ENCODE data around the gene ANKRD2.

GRCh38 chr10:97607095-97607636, 34.6 kb downstream of the ANKRD2 start:
- TF ChIP-seq CTCF (IDR thresholded peaks at IDR 0.05) (no peak), POLR2A (IDR thresholded peaks at IDR 0.05) (no peak), EP300 (IDR thresholded peaks at IDR 0.05) (no peak), POLR2AphosphoS5 (IDR thresholded peaks at IDR 0.05) (no peak)
